ENCODE data around the gene ATF6B.
"Not testable (repeated sequence)": the region's sequence is repeated elsewhere in the genome, so short reads cannot be mapped to it uniquely, and the experiment has no call there.

DNA sequence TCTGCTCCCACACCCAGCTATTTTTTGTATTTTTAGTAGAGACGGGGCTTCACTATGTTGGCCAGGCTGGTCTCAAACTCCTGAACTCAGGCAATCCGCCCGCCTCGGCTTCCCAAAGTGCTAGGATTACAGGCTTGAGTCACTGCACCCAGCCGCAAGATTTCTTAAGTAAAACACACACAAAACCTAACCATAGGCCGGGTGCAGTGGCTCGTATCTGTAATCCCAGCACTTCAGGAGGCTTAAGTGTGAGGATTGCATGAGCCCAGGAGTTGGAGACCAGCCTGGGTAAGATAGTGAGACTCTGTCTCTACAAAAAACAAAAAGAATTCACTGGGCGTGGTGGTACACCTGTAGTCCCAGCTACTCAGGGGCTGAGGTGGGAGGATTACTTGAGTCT is 27.8 kb downstream of the ATF6B start:
- TF ChIP-seq, protein P1, sequence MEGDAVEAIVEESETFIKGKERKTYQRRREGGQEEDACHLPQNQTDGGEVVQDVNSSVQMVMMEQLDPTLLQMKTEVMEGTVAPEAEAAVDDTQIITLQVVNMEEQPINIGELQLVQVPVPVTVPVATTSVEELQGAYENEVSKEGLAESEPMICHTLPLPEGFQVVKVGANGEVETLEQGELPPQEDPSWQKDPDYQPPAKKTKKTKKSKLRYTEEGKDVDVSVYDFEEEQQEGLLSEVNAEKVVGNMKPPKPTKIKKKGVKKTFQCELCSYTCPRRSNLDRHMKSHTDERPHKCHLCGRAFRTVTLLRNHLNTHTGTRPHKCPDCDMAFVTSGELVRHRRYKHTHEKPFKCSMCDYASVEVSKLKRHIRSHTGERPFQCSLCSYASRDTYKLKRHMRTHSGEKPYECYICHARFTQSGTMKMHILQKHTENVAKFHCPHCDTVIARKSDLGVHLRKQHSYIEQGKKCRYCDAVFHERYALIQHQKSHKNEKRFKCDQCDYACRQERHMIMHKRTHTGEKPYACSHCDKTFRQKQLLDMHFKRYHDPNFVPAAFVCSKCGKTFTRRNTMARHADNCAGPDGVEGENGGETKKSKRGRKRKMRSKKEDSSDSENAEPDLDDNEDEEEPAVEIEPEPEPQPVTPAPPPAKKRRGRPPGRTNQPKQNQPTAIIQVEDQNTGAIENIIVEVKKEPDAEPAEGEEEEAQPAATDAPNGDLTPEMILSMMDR (IDR thresholded peaks at IDR 0.05) = not testable (repeated sequence)
- not testable (repeated sequence) for TF ChIP-seq POLR2A (IDR thresholded peaks at IDR 0.05)
